Measurements from ENCODE around the gene GLB1L. TPM values are rescaled to one million over a fixed set of nuclear protein-coding genes. Genes with fewer than 3 reads are reported as not detected.
A peak's percentile ranks its signal among the peaks of the same experiment; 100 is the strongest.

GLB1L gene
- total RNA-seq, 4 donors from 2014 or later, result 2.5 to 9.8 (median 5.4) TPM

- H3K27ac ChIP-seq, result no peak overlapping the region
- no peaks in the 10 kb centered on the region for H3K36me3 ChIP-seq
- peak in 1 of 2 donors; percentile 55 for DNase-seq (ENCODE audit: low spot score in 2 of 2)
- H3K4me3 ChIP-seq, result no peak overlapping the region
- no peaks in the 10 kb centered on the region for H3K9me3 ChIP-seq
- 76% methylated on average over 4 of the region's 4 CpGs for WGBS
- no peak for TF ChIP-seq EP300 (IDR thresholded peaks at IDR 0.05)
- no peak for TF ChIP-seq POLR2A (IDR thresholded peaks at IDR 0.05)
- TF ChIP-seq, protein P1, sequence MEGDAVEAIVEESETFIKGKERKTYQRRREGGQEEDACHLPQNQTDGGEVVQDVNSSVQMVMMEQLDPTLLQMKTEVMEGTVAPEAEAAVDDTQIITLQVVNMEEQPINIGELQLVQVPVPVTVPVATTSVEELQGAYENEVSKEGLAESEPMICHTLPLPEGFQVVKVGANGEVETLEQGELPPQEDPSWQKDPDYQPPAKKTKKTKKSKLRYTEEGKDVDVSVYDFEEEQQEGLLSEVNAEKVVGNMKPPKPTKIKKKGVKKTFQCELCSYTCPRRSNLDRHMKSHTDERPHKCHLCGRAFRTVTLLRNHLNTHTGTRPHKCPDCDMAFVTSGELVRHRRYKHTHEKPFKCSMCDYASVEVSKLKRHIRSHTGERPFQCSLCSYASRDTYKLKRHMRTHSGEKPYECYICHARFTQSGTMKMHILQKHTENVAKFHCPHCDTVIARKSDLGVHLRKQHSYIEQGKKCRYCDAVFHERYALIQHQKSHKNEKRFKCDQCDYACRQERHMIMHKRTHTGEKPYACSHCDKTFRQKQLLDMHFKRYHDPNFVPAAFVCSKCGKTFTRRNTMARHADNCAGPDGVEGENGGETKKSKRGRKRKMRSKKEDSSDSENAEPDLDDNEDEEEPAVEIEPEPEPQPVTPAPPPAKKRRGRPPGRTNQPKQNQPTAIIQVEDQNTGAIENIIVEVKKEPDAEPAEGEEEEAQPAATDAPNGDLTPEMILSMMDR (IDR thresholded peaks at IDR 0.05), result no peak
- no peak for TF ChIP-seq POLR2AphosphoS5 (IDR thresholded peaks at IDR 0.05)
- no peaks in the 10 kb centered on the region for H3K27me3 ChIP-seq
- peaks cover 44% of the 10 kb centered on the region for H3K4me1 ChIP-seq
Measured at GRCh38 chr2:219291910-219292490, 46.8 kb upstream of the GLB1L start.

DNA sequence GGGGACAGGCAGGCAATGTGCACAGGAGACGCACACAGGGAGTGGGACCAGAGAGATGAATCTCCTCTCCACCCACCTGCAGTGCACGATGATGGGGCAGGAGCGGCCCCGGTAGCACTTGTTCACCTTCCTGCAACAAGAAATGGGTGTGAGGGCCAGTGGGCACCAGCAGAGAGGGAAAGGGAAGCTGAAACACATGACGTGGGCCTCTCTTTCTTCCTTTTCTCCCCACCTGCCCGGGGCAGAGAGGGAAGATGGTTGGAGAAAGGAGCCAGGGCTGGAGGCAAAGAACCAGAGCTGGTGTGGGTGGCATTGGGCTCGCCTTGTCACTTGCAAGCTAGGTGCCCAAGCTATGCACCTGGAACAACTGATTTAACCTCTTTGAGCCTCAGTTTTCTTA lies 46.1 kb upstream of the GLB1L start:
- Histone ChIP-seq H3K27me3 (no peaks in the 10 kb centered on the region), H3K4me3 (no peak overlapping the region), H3K27ac (no peak overlapping the region), H3K4me1 (peaks cover 50% of the 10 kb centered on the region), H3K36me3 (no peaks in the 10 kb centered on the region), H3K9me3 (no peaks in the 10 kb centered on the region)
- whole genome bisulfite sequencing, result 89% methylated on average over 7 of the region's 7 CpGs
- peak in 1 of 2 donors; percentile 56 for DNase-seq (ENCODE audit: low spot score in 2 of 2)
- no peak for TF ChIP-seq POLR2A (IDR thresholded peaks at IDR 0.05)
- TF ChIP-seq POLR2AphosphoS5 (IDR thresholded peaks at IDR 0.05), result no peak
- TF ChIP-seq, protein P1 (IDR thresholded peaks at IDR 0.05), result no peak
- no peak for TF ChIP-seq EP300 (IDR thresholded peaks at IDR 0.05)

GRCh38 chr2:219290381-219291171 lies 45.3 kb upstream of the GLB1L start:
- TF ChIP-seq POLR2AphosphoS5 (IDR thresholded peaks at IDR 0.05), result no peak
- Histone ChIP-seq H3K36me3 (no peaks in the 10 kb centered on the region), H3K9me3 (no peaks in the 10 kb centered on the region), H3K4me3 (no peak overlapping the region), H3K27me3 (no peaks in the 10 kb centered on the region), H3K27ac (peak overlapping the region; percentile 42), H3K4me1 (peaks cover 59% of the 10 kb centered on the region)
- 88% methylated on average over 16 of the region's 16 CpGs for WGBS
- DNase-seq (ENCODE audit: low spot score in 2 of 2), result peak; percentile 53 to 72

DNA sequence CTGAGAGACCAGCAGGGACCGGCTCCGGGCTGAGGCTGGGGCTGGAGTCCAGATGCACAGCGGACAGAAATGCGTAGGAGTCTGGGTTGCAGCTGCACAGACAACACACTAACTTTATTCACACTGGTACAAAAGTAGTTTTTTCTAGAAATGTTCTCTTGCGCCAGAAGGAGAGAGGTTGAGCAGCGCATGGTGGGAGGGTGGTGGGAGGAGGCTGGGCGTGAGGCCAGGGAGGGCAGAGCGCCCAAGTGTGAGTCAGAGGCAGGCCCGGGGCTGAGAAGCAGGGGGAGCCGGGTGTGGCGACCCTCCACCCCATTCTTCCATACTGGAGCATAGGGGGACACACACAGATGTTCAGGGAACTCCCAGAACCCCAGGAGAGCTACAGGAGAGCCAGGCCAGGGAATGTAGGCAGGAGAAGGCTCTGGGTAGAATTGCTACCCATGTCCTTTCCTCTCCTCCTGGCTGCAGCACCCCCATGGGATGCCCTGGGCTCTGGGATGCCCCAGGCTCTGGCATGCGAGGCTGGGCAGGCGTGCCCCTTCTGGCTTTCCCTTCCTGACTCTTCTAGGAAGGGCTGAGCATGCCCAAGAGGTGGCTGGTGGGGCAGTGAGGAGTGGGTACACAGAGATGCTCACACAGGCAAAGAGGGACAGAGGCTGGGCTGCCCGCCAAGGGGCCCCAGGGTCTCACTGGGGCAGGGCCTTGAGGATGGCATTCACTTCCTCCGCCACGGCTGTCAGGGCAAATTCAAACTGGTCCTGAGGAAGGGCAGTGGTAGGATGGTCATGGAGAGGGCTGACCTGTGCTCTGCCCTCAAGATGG lies 44.5 kb upstream of the GLB1L start:
- peak; percentile 81 to 83 for DNase-seq (ENCODE audit: low spot score in 2 of 2)
- TF ChIP-seq EP300 (IDR thresholded peaks at IDR 0.05) (no peak), POLR2A (IDR thresholded peaks at IDR 0.05) (no peak), POLR2AphosphoS5 (IDR thresholded peaks at IDR 0.05) (no peak)
- TF ChIP-seq, protein P1 (IDR thresholded peaks at IDR 0.05), result no peak
- 14% methylated on average over 15 of the region's 16 CpGs for WGBS
- Histone ChIP-seq H3K36me3 (peaks cover 5% of the 10 kb centered on the region), H3K27ac (peak overlapping the region; percentile 42), H3K9me3 (no peaks in the 10 kb centered on the region), H3K27me3 (no peaks in the 10 kb centered on the region), H3K4me1 (peaks cover 61% of the 10 kb centered on the region), H3K4me3 (no peak overlapping the region)

GRCh38 chr2:219289195-219289536 lies 43.9 kb upstream of the GLB1L start:
- peaks cover 61% of the 10 kb centered on the region for H3K4me1 ChIP-seq
- WGBS, result 82% methylated on average over 4 of the region's 6 CpGs
- H3K4me3 ChIP-seq, result no peak overlapping the region
- TF ChIP-seq EP300 (IDR thresholded peaks at IDR 0.05) (no peak), POLR2A (IDR thresholded peaks at IDR 0.05) (no peak), POLR2AphosphoS5 (IDR thresholded peaks at IDR 0.05) (no peak)
- TF ChIP-seq, protein P1 (IDR thresholded peaks at IDR 0.05), result no peak
- no peaks in the 10 kb centered on the region for H3K27me3 ChIP-seq
- DNase-seq (ENCODE audit: low spot score in 2 of 2), result no peak
- H3K27ac ChIP-seq, result peak overlapping the region; percentile 42
- peaks cover 11% of the 10 kb centered on the region for H3K36me3 ChIP-seq
- no peaks in the 10 kb centered on the region for H3K9me3 ChIP-seq

All from suprapubic skin (tissue), 4 donors.